ENCODE measurements around the gene LMO7.

LMO7 gene

DNA sequence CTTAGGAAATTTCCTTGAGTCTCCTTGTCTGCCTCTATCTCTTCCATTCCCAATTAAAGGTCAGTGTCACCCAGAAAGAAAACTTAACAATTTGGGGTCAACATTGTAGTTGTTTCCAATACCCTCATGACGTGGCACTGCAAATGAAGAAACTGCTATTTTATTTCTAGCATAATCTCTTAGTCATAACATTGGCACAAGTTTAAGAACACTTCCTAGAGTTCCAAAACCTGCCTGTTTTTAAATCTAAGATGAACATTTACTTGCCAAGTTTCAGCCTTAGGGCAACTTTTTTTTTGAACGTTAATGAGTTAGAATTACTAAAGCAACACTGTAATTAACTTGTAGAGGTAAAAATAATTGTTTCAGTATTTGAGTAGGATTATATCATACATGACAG is 108.0 kb downstream of the LMO7 start:
- no peak overlapping the region for H3K4me3 ChIP-seq (replicated peaks; ENCODE audit: low read depth, low read length)
- no peak for TF ChIP-seq CTCF (IDR thresholded peaks at IDR 0.05; ENCODE audit: low read depth, low read length, missing control alignments)
- no peak for DNase-seq (ENCODE audit: extremely low read depth, low read depth)

DNA sequence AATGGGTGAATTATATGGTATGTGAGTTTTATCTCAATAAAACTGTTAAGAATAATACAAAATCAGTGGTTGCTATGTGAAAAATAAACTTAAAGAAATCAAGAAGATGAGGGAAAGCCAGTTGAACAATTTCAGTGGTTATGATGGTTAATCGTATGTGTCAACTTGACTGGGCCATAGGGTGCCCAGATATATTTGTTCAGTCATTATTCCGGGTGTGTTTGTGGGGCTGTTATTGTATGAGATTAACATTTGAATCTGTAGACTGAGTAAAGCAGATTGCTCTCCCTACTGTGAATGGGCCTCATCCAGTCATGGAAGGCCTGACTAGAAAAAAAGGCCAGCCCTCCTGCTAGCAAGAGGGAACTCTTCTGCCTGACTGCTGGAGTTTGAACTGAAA is 109.3 kb downstream of the LMO7 start:
- TF ChIP-seq CTCF (IDR thresholded peaks at IDR 0.05; ENCODE audit: low read depth, low read length, missing control alignments), result no peak

GRCh38 chr13:75748874-75749273 is 112.7 kb downstream of the LMO7 start:
- no peak for DNase-seq (ENCODE audit: extremely low read depth, low read depth)
- no peak overlapping the region for H3K4me3 ChIP-seq (replicated peaks; ENCODE audit: low read depth, low read length)
- TF ChIP-seq CTCF (IDR thresholded peaks at IDR 0.05; ENCODE audit: low read depth, low read length, missing control alignments), result no peak

More for the DNA sequence above, 109.3 kb downstream of the LMO7 start:
- H3K4me3 ChIP-seq (replicated peaks; ENCODE audit: low read depth, low read length), result no peak overlapping the region
- DNase-seq (ENCODE audit: extremely low read depth, low read depth), result no peak

DNA sequence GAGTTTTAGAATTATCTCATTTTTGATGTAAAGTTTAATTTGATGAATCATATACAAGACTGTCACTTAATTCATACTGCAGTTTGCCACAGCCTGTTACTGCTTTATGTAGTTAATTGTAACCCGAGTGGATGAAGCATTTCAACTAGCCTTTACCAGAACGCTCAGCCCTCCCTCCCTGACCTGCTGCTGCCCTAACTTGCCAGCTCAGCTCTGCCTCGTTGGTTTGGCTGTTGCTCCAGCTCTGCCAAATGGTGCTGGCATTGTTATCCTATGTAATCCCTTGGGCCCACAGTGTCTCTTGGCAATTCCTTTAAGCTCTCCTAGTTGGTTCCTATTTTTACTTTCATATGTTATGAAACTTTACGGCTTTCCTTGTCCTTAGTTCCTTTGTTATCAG is 113.3 kb downstream of the LMO7 start:
- TF ChIP-seq CTCF (IDR thresholded peaks at IDR 0.05; ENCODE audit: low read depth, low read length, missing control alignments), result no peak
- H3K4me3 ChIP-seq (replicated peaks; ENCODE audit: low read depth, low read length), result no peak overlapping the region
- no peak for DNase-seq (ENCODE audit: extremely low read depth, low read depth)

GRCh38 chr13:75751350-75751749 is 115.2 kb downstream of the LMO7 start:
- H3K4me3 ChIP-seq (replicated peaks; ENCODE audit: low read depth, low read length), result no peak overlapping the region
- DNase-seq (ENCODE audit: extremely low read depth, low read depth), result no peak
- TF ChIP-seq CTCF (IDR thresholded peaks at IDR 0.05; ENCODE audit: low read depth, low read length, missing control alignments), result no peak

DNA sequence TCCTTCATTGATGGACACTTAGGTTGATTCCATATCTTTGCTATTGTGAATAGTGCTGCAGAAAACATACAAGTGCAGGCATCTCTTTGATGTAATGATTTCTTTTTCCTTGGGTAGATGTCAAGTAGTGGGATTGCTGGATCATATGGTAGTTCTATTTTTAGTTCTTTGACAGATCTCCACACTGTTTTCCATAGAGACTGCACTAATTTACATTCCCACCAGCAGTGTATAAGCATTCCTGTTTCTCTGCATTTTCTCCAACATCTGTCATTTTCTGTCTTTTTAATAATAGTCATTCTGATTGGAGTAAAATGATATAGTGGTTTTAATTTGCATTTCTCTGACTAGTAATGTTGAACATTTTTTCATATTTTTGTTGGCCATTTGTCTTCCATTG is 116.7 kb downstream of the LMO7 start:
- DNase-seq (ENCODE audit: extremely low read depth, low read depth), result no peak
- no peak for TF ChIP-seq CTCF (IDR thresholded peaks at IDR 0.05; ENCODE audit: low read depth, low read length, missing control alignments)
- no peak overlapping the region for H3K4me3 ChIP-seq (replicated peaks; ENCODE audit: low read depth, low read length)

GRCh38 chr13:75754936-75755335 is 118.8 kb downstream of the LMO7 start:
- DNase-seq (ENCODE audit: extremely low read depth, low read depth), result no peak
- H3K4me3 ChIP-seq (replicated peaks; ENCODE audit: low read depth, low read length), result no peak overlapping the region
- no peak for TF ChIP-seq CTCF (IDR thresholded peaks at IDR 0.05; ENCODE audit: low read depth, low read length, missing control alignments)
